GM23248 (cell line): ENCODE measurements around the gene ZNF10.

Source experiments
- EZH2 ChIP-seq: fragments of 200-600 bp; sonication (generic); IDR thresholded peaks from 2 replicates; pipeline ENCODE4 v1.6.1; 2018; ENCODE audit warnings: antibody characterized with exemption, mild to moderate bottlenecking; ENCODE audit not compliant: insufficient read depth, poor library complexity, severe bottlenecking
- EZH2phosphoT487 ChIP-seq: fragments of 200-600 bp; sonication (generic); IDR thresholded peaks from 2 replicates; pipeline ENCODE4 v1.6.1; 2018; ENCODE audit warnings: antibody characterized with exemption, moderate library complexity, mild to moderate bottlenecking, low read depth; ENCODE audit not compliant: insufficient read depth

- TF ChIP-seq EZH2 (no peak), EZH2phosphoT487 (no peak)
Observed at GRCh38 chr12:133129368-133130037, 924 bp upstream of the ZNF10 start.
